DND-41 (cell line): ENCODE measurements around the gene RPL29.

Source experiments
- EZH2 ChIP-seq: IDR thresholded peaks from 3 replicates; pipeline ENCODE4 v1.6.1; 2012; ENCODE audit warnings: borderline replicate concordance, low read depth, mild to moderate bottlenecking, moderate library complexity, low read length, inconsistent platforms; ENCODE audit not compliant: severe bottlenecking
- TF ChIP-seq, protein P1 (sequence below): IDR thresholded peaks from 2 replicates; pipeline ENCODE4 v1.5.1; 2012; ENCODE audit warnings: borderline replicate concordance, low read length, moderate library complexity, mild to moderate bottlenecking; ENCODE audit not compliant: poor library complexity, severe bottlenecking; ENCODE audit errors: extremely low read depth

DNA sequence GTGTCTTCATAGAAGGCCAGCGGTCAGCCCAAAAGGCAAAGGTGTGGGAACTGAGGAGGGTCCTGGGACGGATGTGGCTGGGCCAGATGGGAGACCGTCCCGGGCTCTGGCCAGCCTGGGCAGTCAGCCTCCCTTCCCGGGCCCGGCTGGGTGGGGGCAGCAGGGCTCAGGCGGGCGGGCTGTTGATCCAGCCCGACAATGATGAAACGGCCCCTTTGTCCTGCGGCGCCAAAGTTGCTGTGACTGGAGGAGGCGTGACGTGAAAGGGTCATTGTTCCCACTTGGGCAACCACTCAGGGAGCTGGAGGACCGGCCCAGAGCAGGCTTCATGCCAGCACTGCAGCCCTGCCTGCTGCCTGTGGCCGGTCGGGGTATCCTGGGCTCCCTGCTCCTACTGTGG, 44.2 kb upstream of the RPL29 start:
- TF ChIP-seq, protein P1, sequence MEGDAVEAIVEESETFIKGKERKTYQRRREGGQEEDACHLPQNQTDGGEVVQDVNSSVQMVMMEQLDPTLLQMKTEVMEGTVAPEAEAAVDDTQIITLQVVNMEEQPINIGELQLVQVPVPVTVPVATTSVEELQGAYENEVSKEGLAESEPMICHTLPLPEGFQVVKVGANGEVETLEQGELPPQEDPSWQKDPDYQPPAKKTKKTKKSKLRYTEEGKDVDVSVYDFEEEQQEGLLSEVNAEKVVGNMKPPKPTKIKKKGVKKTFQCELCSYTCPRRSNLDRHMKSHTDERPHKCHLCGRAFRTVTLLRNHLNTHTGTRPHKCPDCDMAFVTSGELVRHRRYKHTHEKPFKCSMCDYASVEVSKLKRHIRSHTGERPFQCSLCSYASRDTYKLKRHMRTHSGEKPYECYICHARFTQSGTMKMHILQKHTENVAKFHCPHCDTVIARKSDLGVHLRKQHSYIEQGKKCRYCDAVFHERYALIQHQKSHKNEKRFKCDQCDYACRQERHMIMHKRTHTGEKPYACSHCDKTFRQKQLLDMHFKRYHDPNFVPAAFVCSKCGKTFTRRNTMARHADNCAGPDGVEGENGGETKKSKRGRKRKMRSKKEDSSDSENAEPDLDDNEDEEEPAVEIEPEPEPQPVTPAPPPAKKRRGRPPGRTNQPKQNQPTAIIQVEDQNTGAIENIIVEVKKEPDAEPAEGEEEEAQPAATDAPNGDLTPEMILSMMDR, result no peak
- no peak for TF ChIP-seq EZH2
